Uterus (tissue), 2 donors: ENCODE measurements around the gene COL4A4.

Source experiments
- CTCF ChIP-seq, 4 experiments: fragments of 200-600 bp in 2 of 4; fragments of 450-650 bp in 2 of 4; sonication (generic) in 2 of 4; IDR thresholded peaks; one replicate each; pipeline ENCODE4 v1.5.1; 2016 to 2019; ENCODE audit warnings: antibody characterized with exemption in 4 of 4, mild to moderate bottlenecking in 2 of 4, moderate library complexity in 1 of 4
- POLR2A ChIP-seq, 2 donors: fragments of 450-650 bp; IDR thresholded peaks; one replicate each; pipeline ENCODE4 v1.6.1; 2016; ENCODE audit warnings: antibody characterized with exemption in 2 of 2, mild to moderate bottlenecking in 1 of 2, moderate library complexity in 1 of 2

DNA sequence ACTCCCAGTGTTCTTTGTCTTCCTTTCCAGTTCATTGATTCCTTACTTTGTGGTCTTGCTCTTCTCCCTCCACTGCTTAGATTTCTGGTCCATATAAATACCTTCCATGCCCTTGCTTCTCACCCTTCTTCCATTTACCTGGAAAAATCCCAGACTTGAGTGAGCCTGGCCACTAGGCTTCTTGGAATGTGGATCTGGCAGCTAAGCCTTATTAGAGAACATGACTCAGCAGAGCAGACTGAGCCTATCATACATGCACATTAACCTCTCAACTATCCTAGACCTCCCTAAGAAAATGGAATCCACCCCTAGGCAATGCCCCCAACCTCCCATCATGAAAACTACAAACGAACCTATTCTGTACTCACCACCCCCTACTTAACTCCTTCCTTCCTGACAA, 200.5 kb downstream of the COL4A4 start:
- no peak for TF ChIP-seq CTCF (IDR thresholded peaks at IDR 0.05)
- no peak for TF ChIP-seq POLR2A (IDR thresholded peaks at IDR 0.05)
